K562 (cell line): Measurements from ENCODE around the gene N4BP2. TPM values are rescaled to one million over a fixed set of nuclear protein-coding genes. Genes with fewer than 3 reads are reported as not detected.

ENCODE experiments used
- HLTF ChIP-seq: fragments of 450-650 bp; IDR thresholded peaks from 2 replicates; pipeline ENCODE4 v1.6.1; 2016
- HNRNPLL ChIP-seq: fragments of 200-400 bp; formaldehyde crosslinking; IDR thresholded peaks from 2 replicates; pipeline ENCODE4 v1.6.1; 2017; ENCODE audit warnings: low read length, low read depth, mild to moderate bottlenecking; ENCODE audit not compliant: poor library complexity, severe bottlenecking
- MEIS2 ChIP-seq: fragments of 450-650 bp; IDR thresholded peaks from 2 replicates; pipeline ENCODE4 v1.6.1; 2014; ENCODE audit warnings: mild to moderate bottlenecking; ENCODE audit not compliant: partially characterized antibody
- PRPF4 ChIP-seq: fragments of 200-400 bp; formaldehyde crosslinking; IDR thresholded peaks from one replicate; pipeline ENCODE4 v1.6.1; 2017; ENCODE audit warnings: low read length, low read depth, mild to moderate bottlenecking; ENCODE audit not compliant: insufficient read depth, poor library complexity, severe bottlenecking
- RUNX1 ChIP-seq: sonication (generic); IDR thresholded peaks from 2 replicates; pipeline ENCODE4 v1.6.1; 2016; ENCODE audit warnings: antibody characterized with exemption, low read depth
- ZNF24 ChIP-seq: fragments of 450-650 bp; IDR thresholded peaks from 2 replicates; pipeline ENCODE4 v1.6.1; 2016
- ZNF507 ChIP-seq: conservative IDR thresholded peaks from 2 replicates; pipeline ENCODE4 v1.6.1; 2017; ENCODE audit warnings: missing genetic modification characterization, missing compliant biosample characterization
- ZNF583 ChIP-seq: fragments of 250-450 bp; sonication (Bioruptor Pico); IDR thresholded peaks from 2 replicates; pipeline ENCODE4 v1.4.0; 2020
- ZNF766 ChIP-seq: fragments of 200-800 bp; sonication (Bioruptor generic); conservative IDR thresholded peaks from 2 replicates; pipeline ENCODE4 v1.6.1; 2016; ENCODE audit warnings: missing genetic modification characterization, missing compliant biosample characterization
- polyA plus RNA-seq, 8 experiments: library from polyadenylated mRNA; depleted of rRNA in 4 of 8; stranded (reverse) in 5 of 8; unstranded in 3 of 8; fragments of >200 nt; fragmentation: Nextera tagmentation in 2 of 8; fragmentation: Illumina TruSeq in 1 of 8; extraction: Ambion mirVana in 2 of 8; extraction: Trizol in 1 of 8; gene quantifications; 2 replicates each; pipeline versions ENCODE4 v1.2.1 to v1.2.3, GENCODE V29; 2011 to 2014; ENCODE audit warnings: inconsistent platforms in 1 of 8, missing spikeins in 1 of 8
- total RNA-seq, 7 experiments: library from RNA; depleted of rRNA in 6 of 7; stranded (reverse); fragments of >200 nt in 6 of 7; fragmentation: Illumina TruSeq in 2 of 7; extraction: Trizol in 2 of 7; gene quantifications; 2 replicates each; pipeline versions ENCODE4 v1.2.1 to v1.2.3, GENCODE V29; 2011 to 2021; ENCODE audit warnings: low replicate concordance in 1 of 7
- TF ChIP-seq, protein P1 (sequence below): fragments of 450-650 bp; IDR thresholded peaks from 2 replicates; pipeline ENCODE4 v1.6.1; 2016; ENCODE audit warnings: low read depth

The N4BP2 gene
- total and polyA plus RNA-seq, 9 of the 15 experiments (the other 6 are each of a cell fraction or from before 2014, with no cell fraction given): 2.7 to 12.6 (median 7.6) TPM

DNA sequence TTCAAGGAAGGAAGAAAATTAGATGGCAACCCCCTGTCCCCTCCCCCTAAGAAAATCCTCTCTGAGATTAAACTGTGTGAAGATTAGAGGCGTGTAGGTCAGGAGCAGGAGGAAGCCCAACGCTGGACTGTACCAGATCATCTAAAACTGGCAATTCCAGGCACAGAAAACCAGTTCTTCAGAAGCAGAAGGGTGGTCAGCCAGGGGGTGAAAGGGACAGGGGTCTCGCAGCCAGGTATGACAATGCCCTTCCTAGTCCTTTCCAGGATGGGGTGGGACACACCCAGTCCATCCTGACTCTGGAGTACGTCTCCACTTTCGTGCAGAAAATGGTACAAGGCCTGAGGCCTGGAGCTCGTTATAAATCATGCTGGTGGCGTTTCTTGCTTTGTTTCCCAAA is 136.9 kb downstream of the N4BP2 start (continued):
- TF ChIP-seq, protein P1, sequence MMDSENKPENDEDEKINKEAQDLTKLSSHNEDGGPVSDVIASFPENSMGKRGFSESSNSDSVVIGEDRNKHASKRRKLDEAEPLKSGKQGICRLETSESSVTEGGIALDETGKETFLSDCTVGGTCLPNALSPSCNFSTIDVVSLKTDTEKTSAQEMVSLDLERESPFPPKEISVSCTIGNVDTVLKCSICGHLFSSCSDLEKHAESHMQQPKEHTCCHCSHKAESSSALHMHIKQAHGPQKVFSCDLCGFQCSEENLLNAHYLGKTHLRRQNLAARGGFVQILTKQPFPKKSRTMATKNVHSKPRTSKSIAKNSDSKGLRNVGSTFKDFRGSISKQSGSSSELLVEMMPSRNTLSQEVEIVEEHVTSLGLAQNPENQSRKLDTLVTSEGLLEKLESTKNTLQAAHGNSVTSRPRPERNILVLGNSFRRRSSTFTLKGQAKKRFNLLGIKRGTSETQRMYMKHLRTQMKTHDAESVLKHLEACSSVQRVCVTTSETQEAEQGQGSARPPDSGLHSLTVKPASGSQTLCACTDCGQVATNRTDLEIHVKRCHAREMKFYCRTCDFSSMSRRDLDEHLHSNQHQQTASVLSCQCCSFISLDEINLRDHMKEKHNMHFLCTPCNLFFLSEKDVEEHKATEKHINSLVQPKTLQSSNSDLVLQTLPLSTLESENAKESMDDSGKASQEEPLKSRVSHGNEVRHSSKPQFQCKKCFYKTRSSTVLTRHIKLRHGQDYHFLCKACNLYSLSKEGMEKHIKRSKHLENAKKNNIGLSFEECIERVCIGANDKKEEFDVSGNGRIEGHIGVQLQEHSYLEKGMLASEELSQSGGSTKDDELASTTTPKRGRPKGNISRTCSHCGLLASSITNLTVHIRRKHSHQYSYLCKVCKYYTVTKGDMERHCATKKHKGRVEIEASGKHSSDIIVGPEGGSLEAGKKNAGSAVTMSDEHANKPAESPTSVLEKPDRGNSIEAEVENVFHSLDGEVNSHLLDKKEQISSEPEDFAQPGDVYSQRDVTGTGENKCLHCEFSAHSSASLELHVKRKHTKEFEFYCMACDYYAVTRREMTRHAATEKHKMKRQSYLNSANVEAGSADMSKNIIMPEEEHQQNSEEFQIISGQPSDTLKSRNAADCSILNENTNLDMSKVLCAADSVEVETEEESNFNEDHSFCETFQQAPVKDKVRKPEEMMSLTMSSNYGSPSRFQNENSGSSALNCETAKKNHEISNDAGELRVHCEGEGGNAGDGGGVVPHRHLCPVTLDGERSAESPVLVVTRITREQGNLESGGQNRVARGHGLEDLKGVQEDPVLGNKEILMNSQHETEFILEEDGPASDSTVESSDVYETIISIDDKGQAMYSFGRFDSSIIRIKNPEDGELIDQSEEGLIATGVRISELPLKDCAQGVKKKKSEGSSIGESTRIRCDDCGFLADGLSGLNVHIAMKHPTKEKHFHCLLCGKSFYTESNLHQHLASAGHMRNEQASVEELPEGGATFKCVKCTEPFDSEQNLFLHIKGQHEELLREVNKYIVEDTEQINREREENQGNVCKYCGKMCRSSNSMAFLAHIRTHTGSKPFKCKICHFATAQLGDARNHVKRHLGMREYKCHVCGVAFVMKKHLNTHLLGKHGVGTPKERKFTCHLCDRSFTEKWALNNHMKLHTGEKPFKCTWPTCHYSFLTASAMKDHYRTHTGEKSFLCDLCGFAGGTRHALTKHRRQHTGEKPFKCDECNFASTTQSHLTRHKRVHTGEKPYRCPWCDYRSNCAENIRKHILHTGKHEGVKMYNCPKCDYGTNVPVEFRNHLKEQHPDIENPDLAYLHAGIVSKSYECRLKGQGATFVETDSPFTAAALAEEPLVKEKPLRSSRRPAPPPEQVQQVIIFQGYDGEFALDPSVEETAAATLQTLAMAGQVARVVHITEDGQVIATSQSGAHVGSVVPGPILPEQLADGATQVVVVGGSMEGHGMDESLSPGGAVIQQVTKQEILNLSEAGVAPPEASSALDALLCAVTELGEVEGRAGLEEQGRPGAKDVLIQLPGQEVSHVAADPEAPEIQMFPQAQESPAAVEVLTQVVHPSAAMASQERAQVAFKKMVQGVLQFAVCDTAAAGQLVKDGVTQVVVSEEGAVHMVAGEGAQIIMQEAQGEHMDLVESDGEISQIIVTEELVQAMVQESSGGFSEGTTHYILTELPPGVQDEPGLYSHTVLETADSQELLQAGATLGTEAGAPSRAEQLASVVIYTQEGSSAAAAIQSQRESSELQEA: no peak
- TF ChIP-seq MEIS2: peak; percentile 68
- TF ChIP-seq ZNF766 (CRISPR knock-in tag): 0 out of 2 replicates have a peak, but pooled peaks have one; percentile 10
- no peak for TF ChIP-seq ZNF24
- no peak for TF ChIP-seq ZNF583 (CRISPR knock-in tag)
- TF ChIP-seq HLTF: no peak
- TF ChIP-seq HNRNPLL: no peak
- no peak for TF ChIP-seq RUNX1
- TF ChIP-seq ZNF507 (tag): no peak
- TF ChIP-seq PRPF4: no peak
- TF ChIP-seq, all 486 proteins: peak for 5
